Parathyroid adenoma (tissue), 2 donors: Measurements from ENCODE around the gene NEK7.

ENCODE experiments used
- H2AFZ ChIP-seq: fragments of 300-600 bp; sonication (generic); one replicate; pipeline ENCODE4 v1.7.0; 2017; ENCODE audit warnings: antibody characterized with exemption, mild to moderate bottlenecking
- H3K27ac ChIP-seq: fragments of 300-600 bp; sonication (generic); one replicate; pipeline ENCODE4 v1.7.0; 2017
- H3K27me3 ChIP-seq: fragments of 300-600 bp; sonication (generic); one replicate; pipeline ENCODE4 v1.7.0; 2017; ENCODE audit warnings: low read length; ENCODE audit not compliant: control insufficient read depth, insufficient read depth
- H3K36me3 ChIP-seq: fragments of 300-600 bp; sonication (generic); one replicate; pipeline ENCODE4 v1.7.0; 2017; ENCODE audit warnings: low read length; ENCODE audit not compliant: control insufficient read depth, insufficient read depth
- H3K4me1 ChIP-seq: fragments of 300-600 bp; sonication (generic); one replicate; pipeline ENCODE4 v1.7.0; 2017; ENCODE audit warnings: control low read depth
- H3K4me2 ChIP-seq: fragments of 300-600 bp; sonication (generic); one replicate; pipeline ENCODE4 v1.7.0; 2017; ENCODE audit warnings: low read length
- H3K4me3 ChIP-seq: fragments of 300-600 bp; sonication (generic); one replicate; pipeline ENCODE4 v1.7.0; 2017; ENCODE audit warnings: low read depth, low read length
- H3K79me2 ChIP-seq: fragments of 300-600 bp; sonication (generic); one replicate; pipeline ENCODE4 v1.7.0; 2017; ENCODE audit warnings: control low read depth
- H3K9ac ChIP-seq: fragments of 300-600 bp; sonication (generic); one replicate; pipeline ENCODE4 v1.7.0; 2017; ENCODE audit warnings: mild to moderate bottlenecking
- H3K9me3 ChIP-seq: fragments of 300-600 bp; sonication (generic); one replicate; pipeline ENCODE4 v1.7.0; 2017; ENCODE audit warnings: low read length; ENCODE audit not compliant: control insufficient read depth
- TF ChIP-seq, protein P1 (sequence below): fragments of 300-600 bp; sonication (generic); IDR thresholded peaks from one replicate; pipeline ENCODE4 v1.7.0; 2017; ENCODE audit warnings: antibody characterized with exemption, mild to moderate bottlenecking
- donor health status: primary hyperparathyroidism.

The NEK7 gene

DNA sequence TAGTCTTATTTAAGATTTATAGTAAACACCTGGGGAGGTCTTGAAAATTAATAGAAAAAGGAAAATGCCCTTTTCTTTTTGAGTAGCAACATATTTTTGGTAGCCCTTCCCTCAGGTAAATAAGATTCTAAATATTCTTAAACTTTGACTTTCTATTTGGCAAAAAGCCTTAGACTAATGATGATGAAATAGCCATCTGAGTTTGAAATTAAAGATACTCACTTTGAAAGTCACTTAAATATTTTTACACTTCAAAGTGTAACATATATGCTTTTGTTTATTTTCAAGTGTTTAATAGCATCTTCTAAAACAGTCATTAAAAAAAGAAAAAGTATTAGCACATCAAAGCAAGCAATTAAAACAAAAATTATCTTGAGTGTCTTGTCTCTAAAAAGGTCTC lies 135.1 kb downstream of the NEK7 start:
- Histone ChIP-seq H3K4me1 (no peaks in the 10 kb centered on the region), H3K4me3 (no peak overlapping the region), H3K27me3 (no peaks in the 10 kb centered on the region)

GRCh38 chr1:198295225-198295624 lies 138.4 kb downstream of the NEK7 start:
- H3K4me2 ChIP-seq: no peak overlapping the region
- H3K27ac ChIP-seq: no peak overlapping the region
- no peaks in the 10 kb centered on the region for H3K79me2 ChIP-seq
- no peaks in the 10 kb centered on the region for H3K27me3 ChIP-seq
- no peaks in the 10 kb centered on the region for H3K9me3 ChIP-seq
- no peaks in the 10 kb centered on the region for H3K4me1 ChIP-seq
- no peak overlapping the region for H3K9ac ChIP-seq
- H3K36me3 ChIP-seq: no peaks in the 10 kb centered on the region
- H3K4me3 ChIP-seq: no peak overlapping the region
- H2AFZ ChIP-seq: no peak overlapping the region
- TF ChIP-seq, protein P1, sequence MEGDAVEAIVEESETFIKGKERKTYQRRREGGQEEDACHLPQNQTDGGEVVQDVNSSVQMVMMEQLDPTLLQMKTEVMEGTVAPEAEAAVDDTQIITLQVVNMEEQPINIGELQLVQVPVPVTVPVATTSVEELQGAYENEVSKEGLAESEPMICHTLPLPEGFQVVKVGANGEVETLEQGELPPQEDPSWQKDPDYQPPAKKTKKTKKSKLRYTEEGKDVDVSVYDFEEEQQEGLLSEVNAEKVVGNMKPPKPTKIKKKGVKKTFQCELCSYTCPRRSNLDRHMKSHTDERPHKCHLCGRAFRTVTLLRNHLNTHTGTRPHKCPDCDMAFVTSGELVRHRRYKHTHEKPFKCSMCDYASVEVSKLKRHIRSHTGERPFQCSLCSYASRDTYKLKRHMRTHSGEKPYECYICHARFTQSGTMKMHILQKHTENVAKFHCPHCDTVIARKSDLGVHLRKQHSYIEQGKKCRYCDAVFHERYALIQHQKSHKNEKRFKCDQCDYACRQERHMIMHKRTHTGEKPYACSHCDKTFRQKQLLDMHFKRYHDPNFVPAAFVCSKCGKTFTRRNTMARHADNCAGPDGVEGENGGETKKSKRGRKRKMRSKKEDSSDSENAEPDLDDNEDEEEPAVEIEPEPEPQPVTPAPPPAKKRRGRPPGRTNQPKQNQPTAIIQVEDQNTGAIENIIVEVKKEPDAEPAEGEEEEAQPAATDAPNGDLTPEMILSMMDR: no peak

More for the DNA sequence above, 135.1 kb downstream of the NEK7 start:
- no peaks in the 10 kb centered on the region for H3K79me2 ChIP-seq
- no peak overlapping the region for H3K27ac ChIP-seq
- no peak overlapping the region for H3K4me2 ChIP-seq
- H3K9me3 ChIP-seq: no peaks in the 10 kb centered on the region
- TF ChIP-seq, protein P1: no peak
- H2AFZ ChIP-seq: no peak overlapping the region
- no peak overlapping the region for H3K9ac ChIP-seq
- H3K36me3 ChIP-seq: no peaks in the 10 kb centered on the region

DNA sequence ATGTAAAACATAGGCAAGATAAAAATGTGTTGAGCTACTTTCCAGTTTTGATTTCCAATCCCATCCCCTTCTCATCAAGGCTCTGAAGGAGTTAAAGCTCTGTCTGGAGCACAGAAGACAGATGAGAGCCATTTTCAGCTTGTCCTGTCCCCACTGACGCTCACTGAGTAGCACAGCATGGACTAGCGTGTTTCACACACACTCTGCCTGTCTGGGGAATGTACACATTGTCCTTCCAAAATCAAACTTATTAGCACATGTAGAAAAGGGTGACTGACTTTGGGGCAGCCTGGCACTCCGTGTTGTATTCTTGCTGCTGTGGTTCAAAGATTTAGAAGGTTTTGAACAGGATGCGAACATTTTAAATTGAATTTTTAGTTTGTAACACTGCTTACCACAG lies 139.2 kb downstream of the NEK7 start:
- no peak overlapping the region for H3K4me2 ChIP-seq
- H3K9me3 ChIP-seq: no peaks in the 10 kb centered on the region
- no peaks in the 10 kb centered on the region for H3K36me3 ChIP-seq
- no peak overlapping the region for H2AFZ ChIP-seq
- no peak overlapping the region for H3K4me3 ChIP-seq
- no peaks in the 10 kb centered on the region for H3K4me1 ChIP-seq
- no peaks in the 10 kb centered on the region for H3K79me2 ChIP-seq
- H3K27ac ChIP-seq: no peak overlapping the region
- H3K9ac ChIP-seq: no peak overlapping the region
- TF ChIP-seq, protein P1: no peak
- no peaks in the 10 kb centered on the region for H3K27me3 ChIP-seq

GRCh38 chr1:198297281-198297680 lies 140.5 kb downstream of the NEK7 start:
- Histone ChIP-seq H3K27me3 (no peaks in the 10 kb centered on the region), H3K4me2 (no peak overlapping the region), H2AFZ (no peak overlapping the region), H3K9me3 (no peaks in the 10 kb centered on the region), H3K27ac (no peak overlapping the region), H3K4me3 (no peak overlapping the region), H3K79me2 (no peaks in the 10 kb centered on the region), H3K36me3 (no peaks in the 10 kb centered on the region), H3K9ac (no peak overlapping the region), H3K4me1 (no peaks in the 10 kb centered on the region)
- TF ChIP-seq, protein P1: no peak

GRCh38 chr1:198298640-198299039 lies 141.8 kb downstream of the NEK7 start:
- Histone ChIP-seq H3K27me3 (no peaks in the 10 kb centered on the region), H3K79me2 (no peaks in the 10 kb centered on the region), H3K4me2 (no peak overlapping the region), H3K4me3 (no peak overlapping the region), H3K9ac (no peak overlapping the region), H3K27ac (no peak overlapping the region), H3K9me3 (no peaks in the 10 kb centered on the region), H3K36me3 (no peaks in the 10 kb centered on the region), H3K4me1 (no peaks in the 10 kb centered on the region), H2AFZ (no peak overlapping the region)
- TF ChIP-seq, protein P1: no peak
